OCI-LY1 (cell line): ENCODE measurements around the gene GJA5.

Experiments
- CTCF ChIP-seq: fragments of 200-600 bp; sonication (generic), shearing (Covaris generic); IDR thresholded peaks from 2 replicates; pipeline ENCODE4 v1.5.1; 2017; ENCODE audit warnings: mild to moderate bottlenecking, antibody characterized with exemption, low read length, moderate library complexity, mixed read lengths
- EZH2 ChIP-seq: fragments of 200-600 bp; sonication (generic), shearing (Covaris generic); IDR thresholded peaks from 2 replicates; pipeline ENCODE4 v1.8.0; 2017; ENCODE audit warnings: borderline replicate concordance, mixed run types, mild to moderate bottlenecking, antibody characterized with exemption, low read length, moderate library complexity, mixed read lengths

- TF ChIP-seq CTCF (no peak), EZH2 (no peak)
Observed at GRCh38 chr1:147719711-147720225, 40.6 kb downstream of the GJA5 start.
